GM20000 (cell line): Measurements from ENCODE around the gene ALDH1A1.

Source experiments
- DNase-seq: peaks from one replicate; pipeline ENCODE4 v3.0.0; 2012; ENCODE audit warnings: low spot score
- CTCF ChIP-seq: IDR thresholded peaks from 2 replicates; pipeline ENCODE4 v1.5.1; 2012; ENCODE audit warnings: mild to moderate bottlenecking, control low read depth; ENCODE audit errors: extremely low read depth, missing control alignments

The ALDH1A1 gene

GRCh38 chr9:72958485-72959281 is 5.8 kb upstream of the ALDH1A1 start:
- DNase-seq = no peak
- no peak for TF ChIP-seq CTCF

- TF ChIP-seq CTCF = no peak
- no peak for DNase-seq
These were observed 2.7 kb upstream of the ALDH1A1 start for GRCh38 chr9:72955571-72955970.

DNA sequence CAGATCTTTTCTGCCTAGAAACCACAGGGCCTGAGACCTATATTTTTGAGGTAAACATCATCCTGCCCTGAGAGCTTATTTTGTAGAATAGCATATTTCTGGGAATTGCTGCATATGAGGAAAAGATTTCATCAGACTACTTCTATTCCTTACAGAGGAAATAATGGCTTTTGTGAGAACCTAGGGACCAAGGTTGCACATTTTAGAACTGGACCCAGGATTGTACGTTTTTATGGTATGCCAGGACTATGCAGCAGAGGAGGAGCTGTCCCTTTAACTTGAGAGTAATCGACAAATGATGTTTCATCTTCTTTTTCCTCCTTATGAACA is 2.2 kb upstream of the ALDH1A1 start:
- TF ChIP-seq CTCF = no peak
- DNase-seq = no peak

- no peak for TF ChIP-seq CTCF
- DNase-seq = no peak
These were observed 1.7 kb upstream of the ALDH1A1 start for GRCh38 chr9:72954431-72955125.

- no peak for DNase-seq
- no peak for TF ChIP-seq CTCF
These were observed 517 bp downstream of the ALDH1A1 start for GRCh38 chr9:72952381-72952690.

GRCh38 chr9:72951520-72952380 is 1.1 kb downstream of the ALDH1A1 start:
- DNase-seq = no peak
- no peak for TF ChIP-seq CTCF

GRCh38 chr9:72950875-72951442 is 1.9 kb downstream of the ALDH1A1 start:
- DNase-seq = no peak
- TF ChIP-seq CTCF = no peak
